Brain pericyte (primary cell): ENCODE results near the gene ZSWIM6.
"Not testable (repeated sequence)": the region's sequence is repeated elsewhere in the genome, so short reads cannot be mapped to it uniquely, and the experiment has no call there.

ENCODE experiments used
- DNase-seq: peaks from one replicate; pipeline ENCODE4 v3.0.0-alpha.2; 2012; ENCODE audit warnings: low read depth, low spot score

ZSWIM6 gene

DNA sequence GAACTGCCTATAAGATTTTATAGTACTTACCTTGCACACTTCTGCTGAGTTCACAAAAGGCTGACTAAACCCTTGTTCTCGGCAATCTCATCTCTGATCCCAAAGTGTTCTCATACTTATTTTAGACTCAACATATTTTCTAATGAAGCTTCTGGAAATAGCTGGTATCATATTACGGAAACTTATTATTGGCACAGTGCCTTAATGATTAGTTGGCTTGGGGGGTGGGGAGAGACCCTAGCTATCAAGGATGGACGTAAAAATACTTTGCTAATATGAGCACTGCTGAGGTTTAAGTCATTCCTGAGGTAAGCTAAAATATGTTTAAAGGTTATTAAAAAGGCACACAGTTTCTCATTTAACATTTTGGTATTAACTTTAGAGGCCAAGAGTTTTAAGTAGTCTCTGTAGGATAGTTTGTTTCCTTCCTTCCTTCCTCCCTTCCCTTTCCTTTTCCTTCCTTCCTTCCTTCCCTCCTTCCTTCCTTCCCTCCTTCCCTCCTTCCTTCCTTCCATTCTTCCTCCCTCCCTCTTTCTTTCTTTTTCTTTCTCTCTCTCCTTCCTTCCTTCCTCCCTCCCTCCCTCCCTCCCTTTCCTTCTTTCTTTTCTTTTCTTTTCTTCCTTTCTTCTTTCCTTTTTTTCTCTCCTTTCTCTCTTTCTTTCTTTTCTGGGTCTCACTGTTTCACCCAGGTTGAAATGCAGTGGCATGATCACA is 31.5 kb downstream of the ZSWIM6 start:
- no peak for DNase-seq

DNA sequence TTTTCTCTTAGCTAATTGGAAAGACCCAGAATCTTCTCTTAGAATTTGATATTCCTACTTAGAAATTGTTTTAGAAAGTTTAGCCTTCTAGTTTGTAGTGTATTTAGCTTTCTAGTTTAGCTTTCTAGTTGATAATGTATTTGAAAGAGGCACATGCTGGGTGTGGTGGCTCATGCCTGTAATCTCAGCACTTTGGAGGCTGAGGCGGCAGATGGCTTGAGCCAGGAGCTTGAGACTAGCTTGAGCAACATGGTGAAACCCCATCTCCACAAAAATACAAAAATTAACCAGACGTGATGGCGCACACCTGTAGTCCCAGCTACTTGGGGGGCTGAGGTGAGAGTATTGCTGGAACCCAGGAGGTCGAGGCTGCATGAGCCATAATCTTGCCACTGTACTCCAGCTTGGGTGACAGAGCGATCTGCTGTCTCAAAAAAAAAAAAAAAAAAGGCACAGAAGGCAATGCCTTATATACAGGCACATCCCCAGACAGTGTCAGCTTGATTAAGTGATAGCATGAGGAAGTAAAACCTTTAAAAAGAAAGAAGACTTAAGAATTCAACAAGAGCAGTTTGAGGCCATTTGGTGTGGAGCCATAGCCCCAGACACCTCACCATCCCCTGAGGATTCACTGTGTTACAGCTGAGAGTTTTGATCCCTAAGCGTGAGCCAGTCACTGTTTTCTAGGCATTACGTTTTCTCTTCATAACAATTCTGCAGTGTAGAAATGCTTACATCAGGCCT is 34.6 kb downstream of the ZSWIM6 start:
- DNase-seq, result no peak

DNA sequence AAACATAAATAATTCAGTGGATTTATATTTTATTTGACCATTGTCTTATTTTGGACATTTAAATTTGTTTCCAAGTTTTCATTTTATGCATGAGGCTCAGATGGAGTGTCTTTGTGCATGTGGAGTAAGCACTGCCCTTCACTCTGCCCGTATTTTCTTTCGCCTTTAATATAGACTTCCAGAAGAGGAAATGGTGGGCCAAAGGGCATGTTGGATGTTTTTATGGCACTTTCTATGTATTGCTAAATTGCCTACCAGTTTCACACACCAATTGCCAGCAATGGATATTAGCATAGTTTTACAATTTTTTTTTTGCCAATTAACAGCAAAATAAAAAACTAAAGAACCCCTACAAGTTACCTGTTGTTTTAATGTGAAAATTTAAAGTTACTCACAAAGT is 38.4 kb downstream of the ZSWIM6 start:
- DNase-seq, result no peak

DNA sequence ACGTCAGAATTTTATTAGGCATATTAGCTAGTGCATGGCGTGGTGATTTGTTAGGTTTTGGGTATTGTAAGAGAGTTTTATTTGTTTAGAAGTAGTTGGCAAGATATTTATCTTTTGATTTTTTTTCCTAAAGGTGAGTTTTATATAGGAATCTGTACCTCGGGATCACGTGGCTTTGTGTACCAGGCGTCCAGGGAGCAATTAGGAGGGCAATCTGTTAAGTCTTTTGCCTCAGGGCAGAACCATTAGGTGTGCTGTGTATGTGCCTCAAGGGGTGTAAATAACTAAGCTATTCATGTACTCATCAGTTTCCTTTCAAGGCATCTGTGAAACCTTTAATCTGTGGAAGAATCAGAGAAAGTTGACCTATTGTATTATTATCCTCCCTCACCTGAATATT is 39.4 kb downstream of the ZSWIM6 start:
- no peak for DNase-seq

DNA sequence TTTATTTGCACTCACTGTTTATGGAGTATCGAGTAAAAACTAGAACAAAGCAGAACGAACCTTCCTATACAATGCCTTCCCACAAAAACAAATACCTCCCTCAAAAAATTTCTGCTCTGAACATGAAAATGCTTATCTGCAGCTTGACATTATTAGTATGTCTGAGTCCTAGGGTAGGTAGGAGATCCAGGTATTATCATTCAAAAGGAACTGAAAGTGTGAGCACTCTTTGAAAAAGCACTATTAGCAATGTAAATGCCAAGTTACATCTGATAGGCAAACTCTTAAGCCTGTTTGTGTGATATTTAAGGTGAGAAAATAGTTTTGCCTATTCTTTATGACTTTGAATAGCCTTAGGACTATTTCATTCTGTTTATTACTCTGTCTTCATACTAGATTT is 47.6 kb downstream of the ZSWIM6 start:
- DNase-seq, result no peak

DNA sequence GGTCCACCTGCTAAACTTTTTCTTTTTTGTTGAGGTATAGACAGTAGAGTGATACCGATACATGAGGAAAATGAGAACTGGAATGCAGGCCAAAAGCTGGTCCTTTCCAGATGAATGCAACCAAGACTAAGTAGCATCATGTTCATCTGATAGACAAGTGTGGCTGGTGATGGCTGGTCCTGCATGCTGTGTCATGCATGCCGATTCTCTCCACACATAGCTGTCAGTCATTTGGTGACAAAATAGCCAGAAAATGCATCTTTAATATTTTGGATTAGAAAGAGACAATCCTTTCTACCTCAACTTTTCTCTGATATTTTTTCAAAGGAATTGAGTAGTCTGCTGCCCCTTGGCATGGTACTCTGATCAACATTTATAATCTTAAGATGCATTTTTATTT is 49.9 kb downstream of the ZSWIM6 start:
- DNase-seq, result no peak

DNA sequence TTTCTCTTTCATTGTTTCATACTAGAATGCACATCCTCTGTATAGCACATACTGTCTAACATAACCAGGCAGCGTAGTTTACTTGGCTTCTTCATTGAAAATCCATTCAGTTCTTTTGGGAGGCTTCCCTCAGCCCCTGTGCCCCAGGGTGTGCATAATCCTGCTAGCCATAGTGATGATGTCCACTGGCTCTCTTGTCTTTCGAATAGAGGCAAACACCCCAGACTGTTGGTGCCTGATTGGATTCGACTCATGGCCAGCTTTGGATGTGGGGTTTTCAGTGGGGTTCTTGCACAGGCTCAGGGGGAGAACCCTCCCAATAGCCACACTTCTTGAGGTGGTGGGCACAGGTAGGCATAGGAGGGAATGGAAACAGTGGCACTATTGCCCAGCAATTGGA is 53.6 kb downstream of the ZSWIM6 start:
- no peak for DNase-seq

DNA sequence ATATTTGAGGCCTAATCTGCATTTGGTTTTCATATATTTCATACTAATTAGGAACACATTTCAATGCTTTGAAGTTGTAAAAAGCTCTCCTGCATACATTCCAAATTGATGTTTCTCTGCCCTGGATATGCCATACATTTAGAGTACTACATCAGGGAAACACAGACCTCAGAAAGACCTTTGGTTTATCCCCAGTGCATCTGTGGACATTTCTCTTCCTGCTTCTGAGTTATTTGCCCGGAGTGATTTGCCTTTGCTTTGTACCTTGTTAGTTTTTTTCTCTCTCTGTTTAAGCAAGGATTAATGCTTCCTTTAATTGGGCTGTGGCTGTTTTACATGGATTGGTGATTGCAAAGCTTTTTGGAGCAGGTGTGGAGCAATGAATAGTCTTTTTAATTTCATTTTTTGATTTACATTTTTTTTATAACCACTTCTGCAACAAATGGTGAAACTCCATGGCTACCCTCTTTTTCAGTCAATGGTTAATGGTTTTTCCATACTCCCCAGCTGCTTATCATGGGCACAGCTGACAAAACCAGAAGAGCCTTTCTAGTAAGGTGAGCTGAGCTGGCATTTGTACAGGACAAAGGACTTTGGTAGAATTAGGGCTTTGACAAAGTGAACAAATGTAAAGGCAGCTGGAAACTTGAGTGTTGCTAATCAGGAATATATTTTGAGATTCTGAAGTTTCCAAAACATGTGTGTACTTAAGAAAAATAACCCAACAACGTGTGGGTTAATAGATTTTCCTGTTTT is 54.2 kb downstream of the ZSWIM6 start:
- no peak for DNase-seq

DNA sequence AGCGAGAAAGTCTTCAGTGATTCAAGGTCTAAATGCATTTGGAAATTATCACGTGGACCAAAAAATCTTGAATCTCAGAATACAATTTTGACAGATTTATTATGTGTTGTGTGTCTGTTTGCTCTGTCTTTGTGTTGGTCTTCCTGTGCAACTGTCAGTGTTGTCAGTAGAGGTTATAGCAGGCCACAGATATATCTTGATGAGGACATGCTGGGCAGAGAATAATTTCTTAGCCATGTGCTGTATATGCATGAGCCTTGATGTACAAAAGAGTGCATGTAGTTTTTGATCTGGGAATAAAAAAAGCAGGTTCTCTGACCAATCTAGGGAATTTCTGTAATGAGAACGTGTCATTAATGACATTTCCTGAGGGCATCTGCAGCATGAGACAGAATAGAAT is 57.6 kb downstream of the ZSWIM6 start:
- DNase-seq, result no peak

DNA sequence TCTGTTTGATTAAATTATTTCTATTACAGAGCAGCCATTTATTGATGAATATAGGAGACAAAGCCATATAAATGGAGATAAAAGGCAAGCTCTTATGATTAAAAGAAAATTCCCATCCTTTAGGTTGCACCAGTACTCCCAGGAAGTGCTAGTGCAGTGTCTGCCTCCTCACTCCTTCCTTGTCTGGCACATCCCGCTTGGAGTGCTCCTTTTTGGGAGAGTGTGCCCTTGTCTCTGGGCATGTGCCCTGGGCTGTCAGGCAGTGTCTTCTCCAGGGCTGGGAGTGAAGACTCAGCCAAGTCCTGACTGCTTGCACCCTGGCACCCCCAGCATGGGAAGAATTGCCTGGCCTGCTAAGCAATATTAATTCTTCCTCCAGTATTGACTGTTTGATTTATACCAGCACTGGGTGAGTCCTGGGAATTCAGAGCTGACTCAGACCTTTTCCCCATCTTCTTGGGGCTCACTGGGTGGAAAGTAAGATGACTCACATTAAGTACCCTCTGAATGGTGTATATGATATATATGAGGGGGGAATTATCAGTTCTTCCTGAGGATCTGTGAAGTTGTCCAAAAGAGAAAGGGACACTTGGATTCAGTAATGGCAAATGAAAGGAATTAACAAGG is 62.1 kb downstream of the ZSWIM6 start:
- no peak for DNase-seq

DNA sequence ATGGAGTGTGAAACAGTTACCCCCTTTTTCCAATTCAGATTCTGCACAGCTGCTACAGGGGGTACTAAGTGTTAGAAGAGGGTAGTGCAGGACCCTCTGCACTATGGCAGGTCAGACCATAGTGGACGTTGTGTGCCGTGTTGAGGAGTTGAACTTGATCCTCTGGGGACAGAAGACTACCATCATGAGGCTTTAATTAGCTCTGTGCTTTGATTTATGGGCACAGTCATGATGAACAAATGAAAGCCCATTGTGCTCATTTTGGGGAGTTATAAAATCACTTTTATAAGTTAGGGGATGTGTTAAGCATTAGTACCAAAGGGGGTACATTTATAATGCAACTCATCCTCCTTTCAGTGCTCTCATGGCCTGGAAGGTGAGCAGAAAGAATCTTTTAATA is 62.7 kb downstream of the ZSWIM6 start:
- no peak for DNase-seq

DNA sequence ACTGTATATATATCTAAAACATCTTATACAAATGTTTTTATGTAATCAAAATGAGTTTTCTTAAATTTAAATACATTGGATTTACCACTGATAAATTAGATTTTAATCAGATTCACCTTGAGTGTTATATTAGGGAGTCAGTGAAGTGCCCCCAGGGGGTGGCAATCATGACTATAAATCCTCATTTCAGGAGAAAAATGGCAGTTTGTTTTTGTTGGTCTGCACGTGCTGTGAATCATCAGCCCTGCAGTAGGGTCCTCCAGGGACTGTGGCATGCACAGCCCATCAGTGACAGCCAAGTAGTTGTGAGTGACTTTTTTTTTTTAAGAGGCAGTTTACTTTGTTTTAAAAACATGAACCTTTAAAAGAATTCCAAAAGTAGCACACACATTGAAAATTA is 65.2 kb downstream of the ZSWIM6 start:
- no peak for DNase-seq

DNA sequence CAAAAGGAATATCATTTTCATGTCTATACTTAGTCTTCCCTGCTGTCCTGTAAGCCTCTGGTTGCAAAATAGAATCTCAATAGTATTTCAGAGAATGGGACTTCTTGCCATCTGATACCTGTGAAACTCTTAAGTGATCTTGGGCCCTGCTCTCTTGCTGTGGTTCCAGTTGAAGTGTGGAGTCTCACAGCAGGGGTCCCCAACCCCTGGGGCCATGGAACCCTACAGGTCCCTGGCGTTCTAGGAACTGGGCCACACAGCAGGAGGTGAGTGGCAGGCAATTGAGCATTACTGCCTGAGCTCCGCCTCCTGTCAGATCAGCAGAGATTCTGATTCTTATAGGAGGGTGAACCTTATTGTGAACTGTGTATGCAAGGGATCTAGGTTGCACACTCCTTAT is 65.9 kb downstream of the ZSWIM6 start:
- DNase-seq, result no peak

DNA sequence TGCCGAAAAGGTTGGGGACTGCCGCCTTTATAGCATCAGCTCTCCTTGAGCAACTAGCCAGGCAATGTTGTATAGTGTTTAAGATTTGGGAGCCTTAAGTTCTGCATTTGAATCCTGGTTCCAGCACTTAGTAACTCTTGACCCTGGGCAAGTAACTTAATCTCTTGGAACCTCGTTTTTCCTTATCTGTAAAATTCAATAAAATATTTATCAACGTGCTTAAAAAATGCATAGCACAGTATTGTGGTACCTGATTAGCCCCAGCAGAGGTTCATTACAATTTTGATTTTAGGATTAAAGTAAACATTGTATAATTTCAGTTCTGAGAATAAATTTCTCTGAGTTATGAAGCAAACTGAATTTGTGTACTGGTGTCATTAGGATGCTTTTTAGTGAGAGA is 66.4 kb downstream of the ZSWIM6 start:
- no peak for DNase-seq

DNA sequence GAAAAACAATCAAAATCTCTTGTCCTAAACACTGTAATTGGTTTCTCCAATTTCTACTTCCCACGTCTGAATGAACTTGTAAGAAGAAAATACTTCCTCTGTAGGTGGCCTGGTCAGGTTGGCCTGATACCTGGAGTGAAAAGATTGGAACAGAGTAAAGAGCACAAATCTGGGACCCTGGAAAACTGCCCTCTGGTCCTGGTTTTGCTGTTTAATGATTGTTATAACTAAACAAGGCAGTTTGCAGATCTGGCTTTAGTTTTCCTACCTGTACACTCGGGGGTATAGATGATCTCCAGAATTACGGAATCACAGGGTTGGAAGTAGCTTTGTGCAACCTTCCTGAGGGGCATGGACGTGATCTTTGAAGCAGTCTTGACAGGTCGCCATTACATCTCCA is 67.6 kb downstream of the ZSWIM6 start:
- DNase-seq, result no peak

DNA sequence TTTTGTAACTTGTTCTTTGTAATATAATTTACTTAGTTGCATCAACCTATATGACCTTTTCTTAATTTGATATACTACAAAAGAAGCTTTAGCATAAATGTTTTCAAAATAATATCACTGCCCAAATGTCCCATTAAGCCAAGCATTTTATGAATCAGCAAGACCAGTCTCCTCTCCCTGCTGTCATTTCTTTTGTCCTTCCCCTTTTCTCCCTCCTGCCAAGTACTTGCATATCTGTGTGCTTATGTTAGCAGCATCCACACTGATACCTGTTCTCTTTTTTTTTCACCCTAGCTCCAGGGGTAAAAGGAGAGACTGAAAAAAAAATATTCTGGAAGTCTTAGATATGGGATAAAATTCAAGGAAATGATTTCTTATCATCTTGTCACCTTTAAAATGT is 69.7 kb downstream of the ZSWIM6 start:
- DNase-seq, result no peak

DNA sequence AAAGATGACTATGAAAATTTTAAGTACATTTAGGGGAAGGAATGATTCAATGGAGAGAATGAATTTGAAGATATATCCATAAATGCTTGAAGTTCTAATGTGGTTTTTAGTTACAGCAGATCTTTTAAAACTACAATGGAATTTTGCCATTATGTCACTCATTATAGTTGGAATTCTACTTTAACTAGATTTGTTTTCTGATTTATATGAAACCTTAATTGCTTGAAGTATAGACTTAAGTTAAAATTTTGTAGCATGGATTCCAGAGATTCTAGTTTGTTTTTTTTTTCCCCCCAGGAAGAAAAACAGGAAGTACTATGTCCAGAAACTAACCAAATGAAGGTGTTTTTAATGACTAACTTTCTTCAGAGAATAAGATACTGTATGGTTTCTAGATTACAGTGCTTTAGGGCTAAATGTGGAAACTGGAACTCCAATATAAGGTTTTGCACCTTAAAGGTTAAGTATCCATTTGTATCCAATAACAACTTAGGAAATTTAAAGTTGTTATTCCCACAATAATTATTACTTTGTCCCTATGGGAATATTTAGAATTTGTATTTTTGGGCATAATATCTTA is 70.3 kb downstream of the ZSWIM6 start:
- no peak for DNase-seq

DNA sequence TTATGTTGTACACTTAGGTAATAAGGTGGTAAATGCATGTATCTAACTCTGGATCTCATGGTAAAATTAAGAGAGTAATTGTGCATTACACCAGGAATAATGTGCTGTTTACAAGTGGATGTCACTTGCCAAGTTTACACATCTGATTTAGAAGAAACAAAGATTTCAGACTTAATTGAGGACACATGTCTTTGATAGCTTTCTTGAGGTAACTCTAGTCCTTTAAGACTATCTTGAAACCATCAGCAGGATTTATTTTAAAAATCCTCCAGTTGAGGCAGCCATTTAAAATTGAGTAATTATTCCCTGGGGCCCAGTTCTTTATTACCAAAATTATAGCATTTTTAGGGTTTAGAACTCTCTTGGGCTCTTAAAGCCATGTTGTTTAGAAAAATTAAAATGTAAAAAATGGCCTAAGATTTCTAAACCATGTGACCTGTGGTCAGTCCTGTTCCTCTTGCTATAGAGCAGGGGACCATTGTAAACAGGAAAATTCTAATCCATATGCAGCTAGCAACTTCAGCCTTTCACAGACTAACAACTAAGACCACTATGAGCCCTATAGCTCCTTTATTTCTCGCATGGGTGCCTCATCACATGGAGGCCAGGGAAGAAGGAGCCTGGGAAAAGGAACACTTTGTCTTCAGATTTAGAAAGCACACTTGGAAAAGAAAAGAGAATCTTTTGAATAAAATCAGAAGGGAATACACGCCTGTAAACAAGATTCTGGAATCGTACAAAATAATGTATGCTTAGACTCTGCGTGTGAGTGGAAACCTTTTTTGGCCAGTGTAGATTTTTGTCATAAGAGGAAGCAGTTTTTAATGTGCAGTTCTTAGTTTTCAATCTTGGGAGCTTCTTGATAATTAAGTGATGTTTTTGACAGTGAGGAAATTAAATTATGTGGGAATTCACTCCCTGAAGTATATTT is 71.2 kb downstream of the ZSWIM6 start:
- no peak for DNase-seq

DNA sequence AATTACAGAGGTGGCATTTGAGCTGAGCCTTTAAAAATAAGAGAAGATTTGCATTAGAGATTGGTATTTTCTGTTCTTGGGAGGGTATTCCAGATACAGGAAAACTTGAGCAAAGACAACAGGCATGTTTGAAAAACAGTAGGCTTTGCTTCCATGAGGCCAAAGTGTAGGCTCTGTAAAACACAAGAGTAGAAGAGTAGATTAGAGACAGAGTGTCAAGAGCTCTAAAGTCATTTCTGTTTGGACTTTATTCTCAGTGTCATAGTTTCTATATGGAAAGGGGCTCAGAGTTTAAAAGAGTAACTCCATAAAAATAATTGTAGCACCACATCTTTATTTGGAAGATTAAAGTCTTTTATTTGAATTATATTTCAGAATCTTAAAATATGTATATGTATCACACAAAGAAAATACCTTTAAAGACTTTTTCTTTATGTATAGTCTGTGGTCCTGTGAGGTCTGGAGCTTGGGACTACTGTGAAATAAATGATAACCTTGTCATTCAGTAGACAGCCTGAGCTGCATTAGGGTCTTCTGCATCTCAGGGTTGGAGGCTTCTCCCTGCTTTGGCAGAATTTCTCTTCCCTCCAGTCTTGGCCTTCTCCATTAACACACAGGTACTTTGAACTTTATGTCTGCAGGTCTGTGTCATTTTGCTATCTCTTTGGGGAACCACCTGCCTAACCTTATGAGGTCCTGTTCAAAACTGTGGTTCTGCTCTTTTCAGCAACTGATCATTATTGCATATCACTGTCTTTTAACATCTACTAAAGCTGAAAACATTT is 73.6 kb downstream of the ZSWIM6 start:
- no peak for DNase-seq

DNA sequence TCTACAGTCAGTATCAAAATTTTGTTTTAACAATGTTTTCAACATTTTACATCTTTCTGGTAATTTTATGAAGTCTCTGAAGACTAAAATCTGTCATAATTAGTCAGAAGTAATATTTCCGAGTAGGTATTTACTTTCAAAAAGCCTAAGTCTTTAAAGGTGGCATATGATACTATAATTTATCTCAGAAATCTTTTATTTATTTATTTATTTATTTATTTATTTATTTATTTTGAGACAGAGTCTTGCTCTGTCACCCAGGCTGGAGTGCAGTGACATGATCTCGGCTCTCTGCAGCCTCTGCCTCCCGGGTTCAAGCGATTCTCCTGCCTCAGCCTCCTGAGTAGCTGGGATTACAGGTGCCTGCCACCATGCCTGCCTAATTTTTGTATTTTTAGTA is 74.4 kb downstream of the ZSWIM6 start:
- DNase-seq, result not testable (repeated sequence)
